ENCODE results near the gene KATNB1. TPM values are rescaled to one million over a fixed set of nuclear protein-coding genes. Genes with fewer than 3 reads are reported as not detected.

The KATNB1 gene
- total RNA-seq, 2 experiments from 2014 or later: 21.0 to 22.3 TPM

DNA sequence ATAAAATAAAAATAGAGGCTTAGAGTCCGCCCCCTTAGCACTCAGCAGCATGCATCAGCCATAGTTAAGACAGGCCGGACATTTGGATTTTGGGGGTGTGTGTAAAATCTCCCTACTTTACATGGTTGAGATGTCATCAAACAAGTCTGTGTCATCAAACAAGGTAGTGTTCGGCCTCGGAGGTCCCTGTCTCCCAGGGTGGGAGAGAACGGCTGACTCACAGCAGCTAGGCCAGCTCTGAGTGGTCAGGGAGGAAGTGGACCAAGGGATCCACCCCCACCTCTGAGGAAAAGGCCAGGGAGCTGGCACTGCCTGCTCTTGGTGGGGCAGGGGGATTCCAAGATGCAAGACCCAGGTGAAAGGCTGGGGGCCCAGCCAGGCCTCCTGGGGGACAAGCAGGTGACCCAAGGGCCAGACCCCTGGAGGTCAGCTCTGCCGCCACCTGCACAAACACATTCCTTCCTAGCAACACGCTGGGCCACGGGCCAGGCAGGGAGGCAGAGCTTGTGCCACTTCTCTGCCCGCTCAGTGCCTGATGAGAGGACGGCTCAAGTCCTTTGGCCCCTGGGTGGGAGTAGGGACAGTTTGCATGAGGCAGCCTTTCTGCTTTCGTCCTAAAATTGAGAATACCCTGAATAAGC is 38.2 kb downstream of the KATNB1 start:
- Histone ChIP-seq H3K4me1 (ENCODE audit: insufficient read depth, low read length) (no peaks in the 10 kb centered on the region), H3K4me3 (ENCODE audit: low read length) (no peak overlapping the region), H3K36me3 (ENCODE audit: insufficient read depth, low read length) (no peaks in the 10 kb centered on the region), H3K9me3 (ENCODE audit: control insufficient read depth in 1 of 2, insufficient read depth in 1 of 2, low read length in 2 of 2) (no peaks in the 10 kb centered on the region), H3K27ac (ENCODE audit: low read depth in 1 of 2, low read length in 2 of 2) (no peak overlapping the region), H3K27me3 (ENCODE audit: control insufficient read depth in 1 of 2, insufficient read depth in 2 of 2, low read length in 2 of 2) (no peaks in the 10 kb centered on the region)
- ChIA-PET CTCF (no interaction called here), POLR2A (no interaction called here)
- TF ChIP-seq, protein P1, sequence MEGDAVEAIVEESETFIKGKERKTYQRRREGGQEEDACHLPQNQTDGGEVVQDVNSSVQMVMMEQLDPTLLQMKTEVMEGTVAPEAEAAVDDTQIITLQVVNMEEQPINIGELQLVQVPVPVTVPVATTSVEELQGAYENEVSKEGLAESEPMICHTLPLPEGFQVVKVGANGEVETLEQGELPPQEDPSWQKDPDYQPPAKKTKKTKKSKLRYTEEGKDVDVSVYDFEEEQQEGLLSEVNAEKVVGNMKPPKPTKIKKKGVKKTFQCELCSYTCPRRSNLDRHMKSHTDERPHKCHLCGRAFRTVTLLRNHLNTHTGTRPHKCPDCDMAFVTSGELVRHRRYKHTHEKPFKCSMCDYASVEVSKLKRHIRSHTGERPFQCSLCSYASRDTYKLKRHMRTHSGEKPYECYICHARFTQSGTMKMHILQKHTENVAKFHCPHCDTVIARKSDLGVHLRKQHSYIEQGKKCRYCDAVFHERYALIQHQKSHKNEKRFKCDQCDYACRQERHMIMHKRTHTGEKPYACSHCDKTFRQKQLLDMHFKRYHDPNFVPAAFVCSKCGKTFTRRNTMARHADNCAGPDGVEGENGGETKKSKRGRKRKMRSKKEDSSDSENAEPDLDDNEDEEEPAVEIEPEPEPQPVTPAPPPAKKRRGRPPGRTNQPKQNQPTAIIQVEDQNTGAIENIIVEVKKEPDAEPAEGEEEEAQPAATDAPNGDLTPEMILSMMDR (IDR thresholded peaks at IDR 0.05): no peak
- intact Hi-C loops (cut with DNase I, micrococcal nuclease): no loop called here
- Mint-ChIP-seq H3K36me3 (ENCODE audit: low read depth) (no peaks in the 10 kb centered on the region), H3K9me3 (no peaks in the 10 kb centered on the region), H3K4me1 (ENCODE audit: low read depth) (no peaks in the 10 kb centered on the region), H3K27me3 (no peaks in the 10 kb centered on the region), H3K27ac (no peak overlapping the region), H3K4me3 (no peak overlapping the region)
- ATAC-seq (ENCODE audit: poor library complexity): no peak
- peak in 1 of 14 experiments; percentile 6 for DNase-seq

DNA sequence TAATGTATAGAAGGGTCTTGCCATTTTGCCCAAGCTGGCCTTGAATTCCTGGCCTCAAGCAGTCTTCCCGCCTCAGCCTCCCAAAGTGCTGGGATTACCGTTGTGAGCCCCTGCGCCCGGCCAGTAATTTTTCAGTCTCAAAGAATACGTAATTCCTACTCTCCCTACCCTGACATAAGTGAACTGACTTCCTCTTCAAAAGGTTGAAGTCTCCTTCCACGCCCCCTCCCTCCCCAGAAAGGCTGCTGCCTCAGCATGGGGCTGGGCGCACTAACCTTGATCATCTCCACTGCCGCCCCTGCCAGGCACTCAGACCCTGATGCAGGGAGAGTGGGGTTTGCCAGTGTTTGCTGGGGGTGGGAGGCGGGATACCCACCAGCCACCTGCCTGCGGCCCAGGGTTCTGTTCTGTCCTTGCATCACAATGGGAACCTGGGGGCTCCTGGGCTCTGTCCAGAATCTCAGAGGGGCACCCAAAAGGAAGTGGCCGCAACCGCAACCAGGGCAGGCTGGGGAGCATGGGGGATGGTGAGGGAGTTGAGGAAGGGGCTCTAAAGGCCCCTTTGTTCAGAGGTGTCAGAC is 39.2 kb downstream of the KATNB1 start:
- no peaks in the 10 kb centered on the region for H3K36me3 ChIP-seq (ENCODE audit: insufficient read depth, low read length)
- CTCF ChIA-PET: no interaction called here
- Mint-ChIP-seq H3K4me1 (ENCODE audit: low read depth) (no peaks in the 10 kb centered on the region), H3K9me3 (no peaks in the 10 kb centered on the region), H3K27ac (no peak overlapping the region), H3K4me3 (no peak overlapping the region), H3K36me3 (ENCODE audit: low read depth) (no peaks in the 10 kb centered on the region), H3K27me3 (no peaks in the 10 kb centered on the region)
- POLR2A ChIA-PET: no interaction called here
- TF ChIP-seq, protein P1 (IDR thresholded peaks at IDR 0.05): no peak
- H3K4me3 ChIP-seq (ENCODE audit: low read length): no peak overlapping the region
- no peaks in the 10 kb centered on the region for H3K9me3 ChIP-seq (ENCODE audit: control insufficient read depth in 1 of 2, insufficient read depth in 1 of 2, low read length in 2 of 2)
- ATAC-seq (ENCODE audit: poor library complexity) (no peak), DNase-seq (no peak)
- H3K27me3 ChIP-seq (ENCODE audit: control insufficient read depth in 1 of 2, insufficient read depth in 2 of 2, low read length in 2 of 2): no peaks in the 10 kb centered on the region
- no peak overlapping the region for H3K27ac ChIP-seq (ENCODE audit: low read depth in 1 of 2, low read length in 2 of 2)
- intact Hi-C loops (cut with DNase I, micrococcal nuclease): no loop called here
- H3K4me1 ChIP-seq (ENCODE audit: insufficient read depth, low read length): no peaks in the 10 kb centered on the region

DNA sequence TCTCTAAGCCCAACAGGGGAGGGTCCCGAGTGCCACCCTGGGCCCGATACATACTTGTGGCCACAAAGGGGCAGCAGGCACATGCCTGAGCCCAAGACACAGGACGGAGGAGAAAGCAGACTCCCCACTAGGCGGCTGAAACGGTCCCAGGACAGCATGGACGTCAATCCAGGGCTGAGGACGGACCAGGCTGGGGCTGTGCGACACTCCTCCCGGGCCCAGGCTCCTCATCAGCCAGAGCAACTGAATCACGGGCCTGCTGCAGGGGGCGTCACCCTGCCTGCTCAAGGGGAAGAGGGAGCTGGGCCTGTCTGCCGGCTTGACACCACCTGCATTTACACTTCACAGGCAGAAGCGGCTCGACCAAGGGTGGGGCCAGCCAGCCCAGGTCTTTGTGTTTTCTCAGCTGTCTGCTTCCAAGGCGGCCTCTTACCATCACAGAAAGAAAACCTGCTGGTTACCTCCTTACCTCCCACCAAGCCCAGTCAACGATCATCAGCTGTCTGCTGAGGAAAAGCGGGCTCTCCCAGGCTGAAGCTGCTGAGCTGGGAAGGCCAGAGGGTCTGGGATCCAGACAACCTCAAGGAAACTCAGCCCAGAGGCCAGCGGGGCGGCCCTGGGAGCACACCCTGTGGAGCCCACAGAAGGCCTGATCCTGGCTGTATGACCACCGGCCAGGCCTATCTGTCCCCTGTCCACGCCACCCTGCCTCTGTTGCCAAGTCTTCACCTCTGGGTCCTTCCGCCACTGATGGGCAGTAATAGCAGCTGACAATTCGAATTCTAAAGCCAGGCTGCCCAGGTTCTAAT is 40.3 kb downstream of the KATNB1 start:
- no peak overlapping the region for H3K4me3 Mint-ChIP-seq
- H3K4me1 Mint-ChIP-seq (ENCODE audit: low read depth): no peaks in the 10 kb centered on the region
- no peak overlapping the region for H3K27ac ChIP-seq (ENCODE audit: low read depth in 1 of 2, low read length in 2 of 2)
- no peaks in the 10 kb centered on the region for H3K36me3 ChIP-seq (ENCODE audit: insufficient read depth, low read length)
- no peaks in the 10 kb centered on the region for H3K4me1 ChIP-seq (ENCODE audit: insufficient read depth, low read length)
- ATAC-seq (ENCODE audit: poor library complexity) (no peak), DNase-seq (peak in 1 of 14 experiments; percentile 12)
- intact Hi-C loops (cut with DNase I, micrococcal nuclease): no loop called here
- ChIA-PET POLR2A (no interaction called here), CTCF (no interaction called here)
- H3K4me3 ChIP-seq (ENCODE audit: low read length): no peak overlapping the region
- no peaks in the 10 kb centered on the region for H3K9me3 ChIP-seq (ENCODE audit: control insufficient read depth in 1 of 2, insufficient read depth in 1 of 2, low read length in 2 of 2)
- H3K27ac Mint-ChIP-seq: no peak overlapping the region
- no peaks in the 10 kb centered on the region for H3K27me3 Mint-ChIP-seq
- TF ChIP-seq, protein P1 (IDR thresholded peaks at IDR 0.05): no peak
- no peaks in the 10 kb centered on the region for H3K36me3 Mint-ChIP-seq (ENCODE audit: low read depth)
- no peaks in the 10 kb centered on the region for H3K9me3 Mint-ChIP-seq
- H3K27me3 ChIP-seq (ENCODE audit: control insufficient read depth in 1 of 2, insufficient read depth in 2 of 2, low read length in 2 of 2): no peaks in the 10 kb centered on the region

Measured in CD4-positive, alpha-beta T cell (primary cell).